Measurements from ENCODE around the gene RGS6. TPM values are rescaled to one million over a fixed set of nuclear protein-coding genes. Genes with fewer than 3 reads are reported as not detected.

The RGS6 gene
- total RNA-seq, 1 donor from 2014 or later = 7.6 TPM

- DNase-seq (ENCODE audit: low spot score) = no peak
Observed at GRCh38 chr14:71943695-71944018, 11.4 kb downstream of the RGS6 start.

- DNase-seq (ENCODE audit: low spot score) = no peak
Observed at GRCh38 chr14:71947947-71948500, 15.8 kb downstream of the RGS6 start.

- DNase-seq (ENCODE audit: low spot score) = no peak
Observed at GRCh38 chr14:71952381-71953363, 20.4 kb downstream of the RGS6 start.

GRCh38 chr14:71956920-71957563, 24.8 kb downstream of the RGS6 start:
- no peak for DNase-seq (ENCODE audit: low spot score)

GRCh38 chr14:71959055-71959454, 26.8 kb downstream of the RGS6 start:
- DNase-seq (ENCODE audit: low spot score) = no peak

- no peak for DNase-seq (ENCODE audit: low spot score)
Observed at GRCh38 chr14:71960494-71961353, 28.5 kb downstream of the RGS6 start.

- no peak for DNase-seq (ENCODE audit: low spot score)
Observed at GRCh38 chr14:71961972-71962371, 29.7 kb downstream of the RGS6 start.

GRCh38 chr14:71964716-71965115, 32.5 kb downstream of the RGS6 start:
- DNase-seq (ENCODE audit: low spot score) = no peak

GRCh38 chr14:71966528-71966927, 34.3 kb downstream of the RGS6 start:
- DNase-seq (ENCODE audit: low spot score) = no peak

- DNase-seq (ENCODE audit: low spot score) = no peak
Observed at GRCh38 chr14:71967704-71968103, 35.5 kb downstream of the RGS6 start.

GRCh38 chr14:71970272-71970671, 38.0 kb downstream of the RGS6 start:
- DNase-seq (ENCODE audit: low spot score) = no peak

GRCh38 chr14:71985538-71986189, 53.4 kb downstream of the RGS6 start:
- DNase-seq (ENCODE audit: low spot score) = no peak

- no peak for DNase-seq (ENCODE audit: low spot score)
Observed at GRCh38 chr14:71988476-71988875, 56.2 kb downstream of the RGS6 start.

- no peak for DNase-seq (ENCODE audit: low spot score)
Observed at GRCh38 chr14:71988939-71989338, 56.7 kb downstream of the RGS6 start.

- no peak for DNase-seq (ENCODE audit: low spot score)
Observed at GRCh38 chr14:71994416-71994815, 62.2 kb downstream of the RGS6 start.

- no peak for DNase-seq (ENCODE audit: low spot score)
Observed at GRCh38 chr14:71995741-71996140, 63.5 kb downstream of the RGS6 start.

- no peak for DNase-seq (ENCODE audit: low spot score)
Observed at GRCh38 chr14:71996610-71997009, 64.4 kb downstream of the RGS6 start.

- no peak for DNase-seq (ENCODE audit: low spot score)
Observed at GRCh38 chr14:72000907-72001306, 68.7 kb downstream of the RGS6 start.

GRCh38 chr14:72002731-72003130, 70.5 kb downstream of the RGS6 start:
- no peak for DNase-seq (ENCODE audit: low spot score)

- no peak for DNase-seq (ENCODE audit: low spot score)
Observed at GRCh38 chr14:72008666-72009065, 76.4 kb downstream of the RGS6 start.

- DNase-seq (ENCODE audit: low spot score) = no peak
Observed at GRCh38 chr14:72010474-72010873, 78.2 kb downstream of the RGS6 start.
